GM12865 (cell line): ENCODE results near the gene USH1G.

Experiments used
- DNase-seq: peaks from one replicate; pipeline ENCODE4 v3.0.0; 2010; ENCODE audit warnings: low read depth
- H3K4me3 ChIP-seq: 2 replicates; pipeline ENCODE4 v1.5.1; 2011; ENCODE audit warnings: mild to moderate bottlenecking, low read depth, low read length, control low read depth
- CTCF ChIP-seq: IDR thresholded peaks from 2 replicates; pipeline ENCODE4 v1.5.1; 2011; ENCODE audit warnings: low read length, control low read depth, low read depth, inconsistent platforms; ENCODE audit not compliant: insufficient read depth; ENCODE audit errors: missing control alignments

Gene USH1G

GRCh38 chr17:74952431-74953133 lies 29.5 kb upstream of the USH1G start:
- no peak overlapping the region for H3K4me3 ChIP-seq
- no peak for TF ChIP-seq CTCF
- no peak for DNase-seq

GRCh38 chr17:74951680-74952421 lies 28.8 kb upstream of the USH1G start:
- no peak for TF ChIP-seq CTCF
- H3K4me3 ChIP-seq, result no peak overlapping the region
- DNase-seq, result no peak

- no peak for DNase-seq
- TF ChIP-seq CTCF, result no peak
Measured at GRCh38 chr17:74951065-74951464, 28.0 kb upstream of the USH1G start.

GRCh38 chr17:74950207-74950606 lies 27.2 kb upstream of the USH1G start:
- TF ChIP-seq CTCF, result no peak
- no peak for DNase-seq
- no peak overlapping the region for H3K4me3 ChIP-seq

More at GRCh38 chr17:74951065-74951464, 28.0 kb upstream of the USH1G start:
- H3K4me3 ChIP-seq, result no peak overlapping the region

GRCh38 chr17:74949455-74950115 lies 26.5 kb upstream of the USH1G start:
- DNase-seq, result no peak
- no peak overlapping the region for H3K4me3 ChIP-seq
- TF ChIP-seq CTCF, result no peak

- no peak for TF ChIP-seq CTCF
- no peak overlapping the region for H3K4me3 ChIP-seq
- DNase-seq, result no peak
Measured at GRCh38 chr17:74947041-74947754, 24.1 kb upstream of the USH1G start.
